Astrocyte of the hippocampus (primary cell): ENCODE results near the gene OGFR.
"Not testable (repeated sequence)": the region's sequence is repeated elsewhere in the genome, so short reads cannot be mapped to it uniquely, and the experiment has no call there.

Experiments used
- DNase-seq: peaks from one replicate; pipeline ENCODE4 v3.0.0; 2011; ENCODE audit warnings: low read depth, low spot score

The OGFR gene

DNA sequence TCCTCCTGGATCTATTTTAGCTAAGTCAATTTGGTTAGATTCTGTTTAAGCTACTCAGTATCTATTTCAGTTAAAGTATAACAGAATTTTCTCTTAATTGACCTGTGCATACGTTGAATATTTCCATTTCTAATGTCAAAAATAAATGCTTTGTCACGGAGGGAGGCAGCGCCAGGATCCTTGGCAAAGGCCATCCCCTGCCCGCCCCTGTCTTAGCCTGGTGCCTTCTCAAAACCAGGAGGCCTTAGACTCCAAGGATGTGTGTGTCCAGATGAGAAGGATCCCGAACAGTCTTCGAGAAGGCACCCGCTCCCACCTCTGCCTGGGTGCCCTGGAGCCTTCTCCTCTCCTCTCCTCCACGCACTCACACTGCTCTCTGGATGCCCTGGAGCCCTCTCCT is 34.6 kb downstream of the OGFR start:
- no peak for DNase-seq

DNA sequence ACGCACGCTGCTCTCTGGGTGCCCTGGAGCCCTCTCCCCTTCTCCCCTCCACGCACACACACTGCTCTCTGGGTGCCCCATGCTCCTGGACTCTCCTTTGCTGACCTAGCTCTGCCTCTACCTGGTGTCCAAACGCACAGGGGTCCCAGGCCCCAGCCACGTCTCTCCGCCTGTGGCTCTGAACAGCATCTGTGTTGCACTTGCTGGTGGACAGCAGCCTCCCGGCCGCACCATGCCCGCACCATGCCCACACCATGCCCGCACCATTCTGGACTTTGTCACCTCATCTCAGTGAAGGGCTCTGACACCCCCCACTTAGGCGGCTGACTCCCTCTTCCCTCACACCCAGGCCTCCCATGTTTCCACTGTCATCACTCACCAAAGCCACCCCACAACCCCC is 35.2 kb downstream of the OGFR start:
- DNase-seq = no peak

DNA sequence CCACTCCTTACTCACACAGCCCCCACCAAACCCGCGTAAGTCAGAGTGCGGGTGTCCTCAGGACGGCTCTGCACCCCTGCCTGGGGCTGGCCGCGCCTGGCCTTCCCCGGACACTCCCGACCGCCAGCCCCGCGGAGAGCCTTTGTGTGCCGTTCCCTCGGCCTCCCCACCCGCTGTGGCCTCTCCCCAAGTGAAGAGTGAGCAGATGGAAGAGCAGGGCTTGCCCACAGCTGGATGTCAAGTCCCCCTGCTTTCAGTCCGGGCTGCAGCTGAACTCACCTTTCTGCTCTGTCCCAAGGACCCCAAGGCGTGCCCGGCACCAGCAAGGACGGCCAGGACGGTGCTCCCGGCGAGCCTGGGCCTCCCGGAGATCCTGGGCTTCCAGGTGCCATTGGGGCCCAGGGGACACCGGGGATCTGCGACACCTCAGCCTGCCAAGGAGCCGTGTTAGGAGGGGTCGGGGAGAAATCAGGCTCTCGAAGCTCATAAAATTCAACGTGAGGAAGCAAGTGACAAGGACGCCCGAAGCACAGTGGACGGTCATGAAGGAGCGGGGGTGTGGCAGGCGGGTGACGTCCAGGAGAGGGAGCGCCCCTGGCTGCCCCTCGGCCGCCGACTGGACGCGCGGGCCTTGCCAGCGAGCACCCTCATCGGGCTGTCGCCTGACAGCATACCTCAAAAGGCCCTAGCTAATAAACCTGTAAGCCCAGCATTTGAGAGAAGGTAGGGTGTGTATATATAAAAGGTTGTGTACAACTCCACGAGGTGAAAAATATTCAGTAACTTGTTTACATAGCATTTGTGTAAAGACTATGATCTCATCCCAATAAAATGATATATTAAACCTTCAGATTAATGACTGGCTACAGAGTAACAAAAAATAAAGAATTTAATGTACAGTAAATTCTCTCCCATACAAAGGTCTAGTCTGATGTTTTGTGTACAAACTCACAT is 35.9 kb downstream of the OGFR start:
- no peak for DNase-seq

DNA sequence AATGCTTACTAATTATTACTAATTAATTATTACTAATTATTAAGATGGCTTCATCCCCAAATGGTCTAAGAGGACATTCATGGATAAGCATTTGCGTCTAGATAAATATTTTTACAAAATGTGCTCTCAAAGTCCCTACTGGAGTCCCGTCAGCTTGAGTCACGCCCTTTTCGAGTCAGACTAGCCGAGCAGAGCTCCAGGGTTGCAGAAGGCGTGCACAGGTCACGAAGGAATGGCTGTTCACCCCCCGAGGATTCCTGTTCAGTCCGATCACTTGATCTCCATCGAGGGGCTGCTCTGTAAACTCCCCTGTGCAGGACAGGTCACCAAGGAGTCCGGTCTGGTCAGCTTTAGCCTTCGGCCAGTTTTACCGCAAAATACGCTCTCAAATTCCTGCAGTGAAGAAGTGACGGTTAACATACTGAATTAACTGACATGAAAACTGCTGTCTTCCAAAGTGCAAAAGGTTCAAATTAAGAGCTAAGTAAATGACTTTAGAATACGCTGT is 37.1 kb downstream of the OGFR start:
- DNase-seq = no peak

DNA sequence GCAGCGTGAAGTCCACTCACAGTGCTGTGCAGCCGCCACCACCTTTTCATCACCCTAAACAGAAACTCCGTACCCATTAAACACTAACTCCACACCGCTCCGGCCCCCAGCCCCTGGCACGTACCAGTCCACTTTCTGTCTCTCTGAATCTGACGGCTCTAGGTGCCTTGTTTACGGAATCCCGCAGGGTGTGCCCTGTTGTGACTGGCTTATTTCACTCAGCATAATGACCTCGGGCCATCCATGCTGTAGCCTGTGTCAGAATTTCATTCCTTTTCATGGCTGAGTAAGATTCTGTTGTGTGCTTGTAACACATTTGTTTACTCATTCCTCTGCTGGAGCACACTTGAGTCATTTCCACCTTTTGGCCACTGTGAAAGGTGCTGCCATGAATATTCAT is 39.0 kb downstream of the OGFR start:
- no peak for DNase-seq

DNA sequence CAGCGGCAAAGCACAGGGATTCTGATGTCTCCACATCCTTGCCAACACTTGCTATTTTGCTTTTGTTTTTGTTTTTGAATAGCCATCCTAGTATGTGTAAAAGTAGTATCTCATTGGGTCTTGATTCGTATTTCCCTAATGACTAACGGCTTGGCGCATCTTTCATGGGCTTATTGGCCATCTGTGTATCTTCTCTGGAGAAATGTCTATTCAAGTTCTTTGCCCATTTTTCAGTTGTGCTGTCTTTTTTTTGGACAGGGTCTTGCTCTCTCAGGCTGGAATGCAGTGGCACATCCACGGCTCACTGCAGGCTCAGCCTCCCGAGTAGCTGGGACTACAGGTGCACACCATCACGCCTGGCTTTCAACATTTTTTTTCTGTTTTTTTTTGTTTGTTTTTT is 39.5 kb downstream of the OGFR start:
- no peak for DNase-seq

DNA sequence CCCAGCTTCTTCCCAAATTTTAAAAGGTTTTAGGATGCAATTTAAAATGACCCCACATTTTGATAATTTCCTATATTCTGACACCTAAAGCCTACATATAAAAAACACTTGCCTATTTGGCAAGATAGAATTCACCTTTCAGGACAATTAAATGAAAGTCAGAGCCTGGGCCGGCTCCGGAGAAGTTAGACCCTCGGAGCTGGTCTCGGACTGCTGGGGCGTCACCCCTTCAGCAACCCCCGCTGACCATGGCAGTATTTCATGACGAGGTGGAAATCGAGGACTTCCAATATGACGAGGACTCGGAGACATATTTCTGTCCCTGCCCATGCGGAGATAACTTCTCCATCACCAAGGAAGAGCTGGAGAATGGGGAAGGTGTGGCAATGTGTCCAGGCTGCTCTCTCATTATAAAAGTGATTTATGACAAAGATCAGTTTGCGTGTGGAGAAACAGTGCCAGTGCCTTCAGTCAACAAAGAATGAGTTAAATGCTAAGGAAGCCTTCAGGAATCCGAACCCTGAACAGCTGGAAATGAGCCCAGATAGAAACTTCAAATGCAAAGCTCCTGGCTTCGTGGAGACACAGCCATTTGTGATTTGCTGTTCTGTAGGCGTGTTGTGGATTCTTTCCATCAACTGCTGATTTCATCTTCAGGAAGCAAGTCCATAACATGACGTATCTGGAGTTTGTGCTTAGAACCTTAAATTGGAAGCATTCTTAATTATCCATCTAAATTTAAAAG is 41.0 kb downstream of the OGFR start:
- DNase-seq = peak; percentile 69

DNA sequence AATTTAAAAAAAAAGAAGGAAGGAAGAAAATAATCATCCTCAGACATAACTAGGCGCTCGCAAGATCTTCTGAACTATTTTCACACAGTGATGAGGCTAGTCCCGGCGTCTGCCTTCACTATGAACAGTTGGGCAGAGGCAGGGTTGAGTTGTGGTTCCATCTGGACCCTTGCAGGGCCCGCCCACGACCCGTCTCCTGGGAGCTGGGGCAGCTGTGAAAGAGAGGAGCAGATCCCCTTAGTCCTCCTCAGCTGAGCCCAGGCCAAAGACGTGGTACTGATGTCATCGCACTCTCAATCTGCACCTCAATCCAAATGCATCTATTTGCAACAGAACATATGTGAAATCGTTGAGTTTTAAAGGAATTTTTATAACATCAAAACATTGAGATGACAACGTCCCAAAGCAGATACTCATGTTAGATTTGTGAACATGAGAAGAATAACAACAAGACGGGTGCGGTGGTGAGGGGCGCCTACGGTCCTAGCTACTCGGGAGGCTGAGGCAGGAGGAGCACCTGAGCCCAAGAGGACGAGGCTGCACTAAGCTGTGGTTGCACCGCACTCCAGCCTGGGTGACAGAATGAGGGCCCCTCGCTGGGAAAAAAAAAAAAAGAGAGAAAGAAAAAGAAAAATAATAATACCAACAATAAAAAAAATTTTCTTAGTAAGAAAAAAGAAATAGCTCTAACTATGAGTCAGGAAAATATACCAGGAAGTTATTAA is 41.7 kb downstream of the OGFR start:
- no peak for DNase-seq

DNA sequence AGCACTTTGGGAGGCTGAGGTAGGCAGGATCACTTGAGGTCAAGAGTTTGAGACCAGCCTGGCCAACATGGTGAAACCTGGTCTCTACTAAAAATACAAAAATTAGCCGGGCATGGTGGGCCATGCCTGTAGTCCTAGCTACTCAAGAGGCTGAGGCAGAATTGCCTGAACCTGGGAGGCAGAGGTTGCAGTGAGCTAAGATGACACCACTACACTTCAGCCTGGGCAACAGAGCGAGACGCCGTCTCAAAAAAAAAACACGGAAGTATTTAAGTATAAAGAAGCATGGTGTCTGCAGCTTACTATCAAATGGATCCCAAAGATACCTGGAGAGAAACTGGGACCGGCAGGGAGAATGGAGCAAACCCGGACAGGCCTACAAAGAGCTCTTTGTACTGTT is 44.3 kb downstream of the OGFR start:
- DNase-seq = not testable (repeated sequence)

DNA sequence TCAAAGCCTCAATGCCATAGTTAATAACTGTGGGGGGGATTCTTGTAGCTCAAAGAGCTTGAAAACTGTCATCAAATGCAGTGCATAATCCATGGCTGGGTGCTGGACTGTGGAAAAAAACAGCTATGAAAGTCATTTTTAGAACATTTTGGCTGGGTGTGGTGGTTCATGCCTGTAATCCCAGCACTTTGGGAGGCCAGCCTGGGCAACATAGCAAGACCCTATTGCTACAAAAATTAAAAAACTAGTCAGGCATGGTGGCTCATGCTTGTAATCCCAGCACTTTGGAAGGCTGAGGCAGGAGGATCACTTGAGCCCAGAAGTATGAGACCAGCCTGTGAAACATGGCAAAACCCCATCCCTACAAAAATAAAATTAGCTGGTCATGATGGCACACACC is 44.8 kb downstream of the OGFR start:
- no peak for DNase-seq

DNA sequence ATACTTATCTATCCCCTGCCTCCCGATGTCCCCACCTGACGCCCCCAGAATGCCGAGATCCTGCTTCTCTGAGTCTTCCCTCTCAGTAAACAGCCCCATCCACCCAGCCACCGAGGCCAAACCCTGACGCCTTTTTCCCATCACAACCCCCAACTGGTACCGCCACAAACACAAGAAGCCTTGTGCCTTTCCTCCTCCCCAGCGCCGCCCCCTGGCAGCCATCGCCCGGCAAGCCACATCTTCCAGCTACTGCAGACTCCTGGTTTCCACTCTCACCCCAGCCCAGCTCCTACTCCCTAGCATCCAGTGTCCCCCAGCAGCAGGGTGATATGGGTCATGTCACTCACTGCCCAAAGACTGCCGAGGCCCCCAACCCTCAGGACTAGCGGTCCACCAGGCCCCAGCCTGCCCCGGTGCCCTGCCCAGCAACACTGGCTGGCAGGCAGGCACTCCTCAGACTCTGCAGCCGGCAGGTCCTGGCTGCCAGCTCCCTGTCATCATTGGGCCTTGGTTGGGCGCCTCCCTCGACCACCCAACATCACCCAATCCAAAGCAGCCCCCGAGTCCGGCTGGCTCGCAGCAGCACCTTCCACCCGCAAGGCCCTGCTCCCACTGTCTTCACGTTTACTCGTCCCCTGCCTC is 45.8 kb downstream of the OGFR start:
- no peak for DNase-seq

DNA sequence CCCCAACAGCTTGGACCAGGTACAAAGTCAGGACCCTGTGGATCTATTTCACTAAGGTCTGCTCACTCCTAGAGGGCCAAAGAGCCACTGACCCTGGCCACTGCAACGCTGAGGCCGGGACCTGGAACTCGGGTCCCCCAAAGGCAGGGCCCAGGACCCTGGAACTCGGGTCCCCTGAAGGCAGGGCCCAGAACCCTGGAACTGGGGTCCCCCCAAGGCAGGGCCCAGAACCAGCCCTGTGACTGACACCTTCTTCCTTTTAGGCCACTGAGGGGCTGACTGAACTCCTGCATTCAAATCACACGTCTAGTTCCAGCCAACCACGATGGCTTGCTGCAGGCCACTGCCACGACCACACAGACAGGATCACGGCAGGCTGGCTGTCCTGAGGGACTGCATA is 47.6 kb downstream of the OGFR start:
- no peak for DNase-seq

DNA sequence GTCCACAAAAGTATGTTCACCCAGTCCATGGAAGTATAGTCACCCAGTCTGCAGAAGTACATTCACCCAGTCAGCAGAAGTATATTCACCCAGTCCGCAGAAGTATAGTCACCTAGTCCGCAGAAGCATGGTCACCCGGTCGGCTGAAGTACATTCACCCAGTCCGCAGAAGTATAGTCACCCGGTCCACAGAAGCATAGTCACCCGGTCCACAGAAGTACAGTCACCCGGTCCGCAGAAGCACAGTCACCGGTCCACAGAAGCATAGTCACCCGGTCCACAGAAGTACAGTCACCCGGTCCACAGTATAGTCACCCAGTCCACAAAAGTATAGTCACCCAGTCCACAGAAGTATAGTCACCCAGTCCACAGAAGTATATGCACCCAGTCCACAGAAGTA is 48.2 kb downstream of the OGFR start:
- DNase-seq = no peak

DNA sequence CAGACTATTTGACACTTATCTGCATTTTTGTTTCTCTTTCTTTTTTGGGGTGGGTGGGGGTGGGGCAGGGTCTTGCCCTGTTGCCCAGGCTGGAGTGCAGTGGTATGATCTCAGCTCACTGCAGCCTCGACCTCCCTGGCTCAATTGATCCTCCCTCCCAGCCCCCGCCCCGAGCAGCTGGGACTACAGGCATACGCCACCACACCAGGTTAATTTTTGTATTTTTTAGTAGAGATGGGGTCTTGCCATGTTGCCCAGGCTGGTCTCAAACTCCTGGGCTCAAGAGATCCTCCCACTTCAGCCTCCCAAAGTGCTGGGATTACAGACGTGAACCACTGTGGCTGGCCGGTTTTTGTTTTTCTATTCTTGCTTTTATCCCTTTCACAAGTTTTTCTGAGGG is 48.7 kb downstream of the OGFR start:
- DNase-seq = not testable (repeated sequence)

DNA sequence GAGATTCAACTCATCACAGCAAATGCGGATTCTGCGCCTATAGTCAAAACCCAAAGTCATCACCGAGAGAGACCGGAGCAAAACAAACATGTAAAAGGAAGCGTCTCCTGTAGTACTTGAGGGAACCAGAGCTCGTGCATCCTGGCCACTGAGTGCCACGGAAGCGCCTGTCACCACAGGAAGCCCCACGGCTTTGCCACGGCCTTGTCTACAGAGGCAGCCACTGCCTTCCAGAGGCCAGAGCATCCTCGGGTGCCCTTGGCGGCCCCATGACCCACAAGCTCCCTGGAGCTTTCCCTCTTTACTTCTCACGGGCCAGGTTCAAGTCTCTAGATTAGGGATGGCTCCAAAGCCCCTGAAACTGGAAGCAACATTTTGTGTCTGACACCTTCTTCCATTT is 49.5 kb downstream of the OGFR start:
- no peak for DNase-seq

DNA sequence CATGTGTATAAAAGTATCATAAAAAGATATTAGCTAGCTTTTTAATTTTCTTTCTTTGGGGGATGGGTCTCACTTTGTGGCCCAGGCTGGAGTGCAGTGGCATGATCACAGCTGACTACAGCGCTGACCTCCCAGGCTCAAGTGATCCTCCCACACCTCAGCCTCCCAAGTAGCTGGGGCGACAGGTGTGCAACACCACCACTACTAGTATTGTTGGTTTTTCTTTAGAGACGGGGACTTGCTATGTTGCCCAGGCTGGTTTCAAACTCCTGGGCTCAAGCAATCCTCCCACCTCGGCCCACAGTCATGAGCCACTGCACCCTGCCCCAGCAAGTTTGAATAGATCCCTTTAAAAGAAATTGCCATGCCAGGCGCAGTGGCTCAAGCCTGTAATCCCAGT is 50.5 kb downstream of the OGFR start:
- DNase-seq = no peak

DNA sequence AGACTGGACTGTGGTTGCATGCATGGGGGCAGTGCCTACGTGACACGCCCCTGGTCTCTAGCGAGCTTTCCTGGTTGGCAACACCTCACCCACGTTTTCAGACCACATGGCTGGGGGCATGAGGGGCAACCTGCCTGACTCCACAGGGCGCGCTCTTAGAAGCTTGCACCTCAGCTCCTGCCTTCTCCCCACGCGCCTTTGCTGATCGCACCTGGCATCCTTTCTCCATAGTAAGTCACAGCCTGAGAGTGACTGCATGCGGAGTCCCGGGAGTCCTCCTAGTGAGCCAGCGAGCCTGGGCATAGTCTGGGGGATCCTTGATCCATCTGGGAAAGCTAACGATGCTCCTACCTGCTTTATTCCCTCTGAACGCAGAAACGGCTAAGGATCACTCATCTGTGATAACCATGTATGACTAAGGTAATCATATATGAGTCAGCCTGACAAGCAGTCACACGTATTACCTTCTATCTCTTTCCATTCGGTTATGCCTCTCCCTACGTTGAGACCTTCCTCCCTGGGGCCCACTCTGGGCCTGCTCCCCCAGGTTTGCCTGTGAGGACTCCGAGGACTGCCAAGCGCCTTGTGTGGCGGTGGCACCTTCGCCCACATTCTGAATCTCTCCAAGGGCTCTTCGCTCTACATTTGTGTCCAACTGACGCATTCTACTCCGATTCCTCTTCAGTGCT is 52.4 kb downstream of the OGFR start:
- no peak for DNase-seq

DNA sequence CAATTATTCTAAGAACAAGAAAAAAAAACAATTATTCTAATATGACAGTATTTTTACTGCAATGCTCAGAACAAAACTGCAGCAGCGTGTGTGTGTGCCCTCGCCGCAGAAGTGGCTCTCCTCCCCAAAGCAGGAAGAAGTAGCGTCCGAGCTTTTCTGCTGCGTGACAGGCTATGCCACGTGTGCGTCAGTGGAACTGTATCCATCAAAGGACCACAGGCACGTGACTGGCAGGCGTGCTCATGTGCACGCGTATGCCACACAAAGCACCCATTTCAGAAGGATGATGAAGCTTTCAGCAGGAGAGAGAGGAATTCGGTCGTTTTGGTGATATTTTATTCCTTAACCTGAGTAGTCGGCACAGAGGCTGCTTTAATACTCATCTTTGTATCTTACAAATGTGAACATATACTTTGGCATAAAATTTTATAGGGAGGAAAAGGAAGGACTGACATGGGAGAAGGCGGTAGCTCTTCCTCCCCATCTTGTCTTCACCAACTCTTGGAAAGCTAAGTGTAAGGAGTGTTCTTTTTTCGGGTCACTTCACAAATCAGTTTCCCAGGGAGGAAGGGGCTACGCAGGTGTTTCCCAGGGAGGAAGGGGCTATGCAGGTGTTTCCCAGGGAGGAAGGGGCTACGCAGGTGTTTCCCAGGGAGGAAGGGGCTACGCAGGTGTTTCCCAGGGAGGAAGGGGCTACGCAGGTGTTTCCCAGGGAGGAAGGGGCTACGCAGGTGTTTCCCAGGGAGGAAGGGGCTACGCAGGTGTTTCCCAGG is 53.6 kb downstream of the OGFR start:
- no peak for DNase-seq

DNA sequence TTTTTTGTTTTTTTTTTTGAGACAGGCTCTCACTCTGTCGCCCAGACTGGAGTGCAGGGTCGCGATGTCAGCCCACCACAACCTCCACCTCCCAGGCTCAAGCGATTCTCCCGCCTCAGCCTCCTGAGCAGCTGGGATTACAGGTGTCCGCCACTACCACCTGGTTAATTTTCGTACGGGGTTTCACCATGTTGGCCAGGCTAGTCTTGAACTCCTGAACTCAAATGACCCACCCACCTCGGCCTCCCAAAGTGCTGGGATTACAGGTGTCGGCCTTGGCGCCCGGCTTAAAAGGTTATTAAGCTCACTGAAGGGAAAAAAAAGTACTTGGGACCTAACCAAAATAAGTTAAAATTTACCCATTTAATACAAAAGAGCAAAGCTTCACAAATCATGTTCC is 55.1 kb downstream of the OGFR start:
- no peak for DNase-seq

DNA sequence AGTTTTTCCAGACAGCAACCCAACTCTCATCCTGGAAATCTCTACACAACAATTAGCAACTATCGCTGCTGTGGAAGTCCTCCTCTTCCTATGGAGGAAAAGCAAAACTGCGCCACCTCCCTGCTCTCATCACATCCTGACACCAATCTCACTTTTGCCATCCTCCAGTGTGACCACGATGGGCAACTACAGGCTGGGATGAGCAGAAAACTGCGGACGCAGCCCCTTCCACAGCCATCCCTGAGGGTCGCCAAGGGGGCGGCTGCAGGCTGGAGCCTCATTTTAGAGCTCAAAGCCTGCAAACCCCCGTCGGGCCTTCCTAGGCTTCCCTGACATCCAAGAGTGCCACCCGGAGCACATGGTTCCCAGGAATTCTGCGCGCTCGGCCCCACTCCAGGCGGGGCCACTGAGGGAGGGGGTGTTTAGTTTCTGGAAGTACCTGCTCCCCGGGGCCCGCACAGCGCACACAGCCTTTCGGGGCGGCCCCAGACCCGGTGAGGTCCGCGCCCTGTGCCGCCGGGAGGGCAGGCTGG is 55.8 kb downstream of the OGFR start:
- DNase-seq = peak; percentile 50
